GM18907 (cell line): ENCODE results near the gene OR13D1.
"Not testable (repeated sequence)": the region's sequence is repeated elsewhere in the genome, so short reads cannot be mapped to it uniquely, and the experiment has no call there.

Source experiments
- ATAC-seq: cut with Tn5 transposase; IDR thresholded peaks from one replicate; pipeline ENCODE4 v1.9.1; 2021; ENCODE audit warnings: mild to moderate bottlenecking, moderate library complexity; ENCODE audit not compliant: unreplicated experiment

The OR13D1 gene

GRCh38 chr9:104694218-104694617 is at the start of gene OR13D1:
Gene OR13D1 (plus strand): TSS chr9:104694518. CDS start chr9:104694518, 0 bp downstream.
- ATAC-seq, result no peak

DNA sequence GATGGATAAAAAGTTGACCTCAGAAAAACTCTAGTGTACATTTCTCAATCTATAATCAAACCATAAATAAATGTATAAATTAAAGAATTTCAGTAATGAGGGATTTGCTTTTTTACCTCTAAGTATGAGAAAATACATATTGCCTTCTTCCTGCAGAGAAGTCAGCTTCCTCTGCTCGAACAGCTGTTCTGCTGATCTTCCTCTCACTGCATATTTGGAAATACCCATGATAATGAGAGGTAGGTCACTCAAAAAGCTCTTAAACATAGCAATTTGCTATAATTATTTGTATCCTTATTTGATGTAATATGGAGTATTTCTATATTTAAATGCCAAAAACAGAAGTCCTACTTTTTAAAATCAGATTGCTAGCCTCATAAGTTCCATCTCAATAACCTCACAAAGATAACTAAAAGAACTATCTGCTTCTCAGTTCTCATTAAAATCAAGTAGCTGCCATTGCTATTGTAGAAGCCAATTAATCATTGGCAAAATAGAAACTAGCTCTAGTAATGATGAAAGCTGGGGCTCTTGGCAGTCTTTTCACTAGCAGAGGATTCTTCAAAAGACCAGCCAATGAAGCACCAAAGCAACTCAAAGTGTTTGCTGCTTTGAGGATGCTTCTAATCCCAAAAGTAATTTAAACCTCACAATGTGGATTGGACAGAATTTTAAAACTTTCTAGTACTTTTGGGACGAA is 35.7 kb upstream of the OR13D1 start:
- peak; percentile 68 for ATAC-seq

DNA sequence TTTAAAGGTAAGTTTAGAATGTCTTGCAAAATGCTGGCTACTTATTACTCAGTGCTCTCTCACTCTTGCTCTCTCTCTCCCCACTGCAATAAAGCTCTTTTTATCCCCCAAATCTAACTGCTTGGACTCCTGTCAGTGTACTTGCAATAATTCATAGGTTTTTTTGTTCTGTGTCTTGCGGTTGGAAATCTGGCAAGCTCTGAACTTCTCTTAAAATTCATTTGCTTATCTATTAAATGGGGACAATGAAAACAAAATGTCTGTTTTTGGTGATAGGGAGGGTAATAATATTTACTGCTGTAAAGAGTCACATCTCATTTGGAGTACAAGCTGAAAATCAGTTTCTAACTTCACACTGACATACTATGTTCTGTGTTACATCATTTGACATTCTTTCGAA is 18.7 kb upstream of the OR13D1 start:
- ATAC-seq, result no peak

DNA sequence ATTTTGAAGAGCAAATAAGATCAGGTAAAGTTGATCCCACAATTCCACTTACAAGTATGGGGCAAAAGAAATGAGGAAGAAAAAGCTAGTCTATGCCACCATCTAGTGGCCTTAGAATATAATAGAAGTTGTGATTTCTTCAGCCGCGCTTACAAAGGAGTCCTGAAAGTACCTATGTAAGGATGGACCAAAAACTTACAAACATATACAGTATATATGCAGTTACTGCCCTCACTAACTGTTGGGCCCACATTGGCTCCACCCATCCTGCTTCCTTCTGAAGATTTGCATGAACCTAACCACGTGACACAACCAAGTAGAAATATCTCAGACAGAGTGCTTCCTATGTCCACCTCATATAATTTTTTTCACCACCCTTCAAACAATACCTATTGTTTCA is 11.7 kb upstream of the OR13D1 start:
- ATAC-seq, result peak; percentile 78

DNA sequence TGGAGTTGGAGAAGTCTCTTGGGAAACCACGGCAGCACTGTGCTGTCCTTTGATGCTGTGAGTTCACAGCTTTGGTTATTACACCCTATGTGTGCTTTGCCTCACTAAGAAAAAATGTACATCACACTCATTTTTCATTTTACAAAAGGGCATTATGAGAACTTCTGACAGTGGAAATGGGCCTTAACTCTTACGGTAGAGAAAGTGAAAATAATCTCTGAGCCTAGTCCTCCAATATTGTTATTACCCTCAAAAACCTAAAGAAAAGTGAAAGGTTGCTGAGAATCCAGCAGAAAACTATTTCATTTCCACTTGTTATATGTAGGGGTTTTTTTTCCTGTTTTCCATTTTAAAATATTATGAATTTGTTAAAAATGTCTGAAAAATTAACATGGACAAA is 8.2 kb upstream of the OR13D1 start:
- no peak for ATAC-seq

- ATAC-seq, result no peak
Measured at GRCh38 chr9:104700306-104700705, 6.0 kb downstream of the OR13D1 start.

GRCh38 chr9:104708737-104709136 is 14.4 kb downstream of the OR13D1 start:
- ATAC-seq, result not testable (repeated sequence)

GRCh38 chr9:104711604-104712003 is 17.3 kb downstream of the OR13D1 start:
- ATAC-seq, result no peak

DNA sequence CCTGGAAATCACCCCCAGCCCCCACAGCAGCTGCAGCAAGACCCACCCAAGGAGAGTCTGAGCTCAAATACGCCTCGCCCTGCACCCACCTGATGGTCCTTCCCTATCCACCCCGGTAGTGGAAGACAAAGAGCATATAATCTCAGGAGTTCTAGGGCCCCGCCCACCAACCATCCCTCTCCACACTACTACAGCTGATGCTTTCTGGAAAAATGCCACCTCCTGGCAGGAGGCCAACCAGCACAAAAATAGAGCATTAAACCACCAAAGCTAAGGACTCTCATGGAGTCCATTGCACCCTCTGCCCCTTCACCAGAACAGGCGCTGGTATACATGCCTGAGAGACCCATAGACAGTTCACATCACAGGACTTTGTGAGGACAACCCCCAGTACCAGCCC is 30.7 kb downstream of the OR13D1 start:
- ATAC-seq, result no peak

- ATAC-seq, result no peak
Measured at GRCh38 chr9:104738452-104738851, 44.1 kb downstream of the OR13D1 start.

- ATAC-seq, result no peak
Measured at GRCh38 chr9:104740621-104741020, 46.3 kb downstream of the OR13D1 start.

DNA sequence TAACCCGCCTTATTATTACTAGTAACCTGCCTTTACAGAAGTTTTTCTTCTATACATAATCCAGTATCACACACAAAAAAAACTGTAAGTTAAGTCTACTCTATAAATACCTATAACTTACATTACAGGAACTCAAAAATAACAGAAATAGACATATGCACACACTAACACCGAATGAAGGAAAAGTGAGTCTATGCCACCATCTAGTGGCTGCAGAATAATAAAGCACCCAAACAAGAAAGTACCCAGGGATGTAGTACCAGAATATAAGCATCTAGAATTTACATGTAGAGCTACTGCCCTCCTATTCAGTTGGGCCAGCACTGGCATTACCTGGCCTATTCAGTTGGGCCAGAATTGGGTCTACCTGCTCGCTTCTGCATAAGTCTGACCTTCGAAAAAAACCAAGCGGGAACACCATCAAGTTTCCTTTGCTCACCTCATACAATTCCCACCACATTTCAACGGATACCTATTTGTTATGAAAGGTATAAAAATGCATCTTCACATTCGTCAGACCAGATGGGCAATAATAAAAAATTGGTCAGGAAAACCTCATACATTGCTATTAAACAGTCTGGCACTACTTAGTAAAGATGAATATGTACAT is 49.2 kb downstream of the OR13D1 start:
- ATAC-seq, result peak; percentile 43
